BE2C (cell line): Measurements from ENCODE around the gene CACNG7.

Experiments
- DNase-seq: peaks from one replicate; pipeline ENCODE4 v3.0.0-alpha.2; 2020
- H3K27me3 ChIP-seq: fragments of 250-450 bp; sonication (Bioruptor Pico); 2 replicates; pipeline ENCODE4 v1.5.1; 2020; ENCODE audit warnings: mild to moderate bottlenecking
- H3K36me3 ChIP-seq: fragments of 250-450 bp; sonication (Bioruptor Pico); 2 replicates; pipeline ENCODE4 v1.5.1; 2020; ENCODE audit warnings: mild to moderate bottlenecking
- H3K4me1 ChIP-seq: fragments of 250-450 bp; sonication (Bioruptor Pico); 2 replicates; pipeline ENCODE4 v1.5.1; 2020
- H3K4me3 ChIP-seq: 2 replicates; pipeline ENCODE4 v1.5.1; 2011; ENCODE audit warnings: low read depth, low read length
- H3K9me3 ChIP-seq: fragments of 250-450 bp; sonication (Bioruptor Pico); 2 replicates; pipeline ENCODE4 v1.5.1; 2020
- CTCF ChIP-seq: IDR thresholded peaks from 2 replicates; pipeline ENCODE4 v1.5.1; 2012; ENCODE audit warnings: mild to moderate bottlenecking, low read depth, low read length

Gene CACNG7

GRCh38 chr19:53905787-53906186 lies 3.3 kb upstream of the CACNG7 start:
- Histone ChIP-seq H3K9me3 (no peaks in the 10 kb centered on the region), H3K4me3 (no peak overlapping the region), H3K36me3 (no peaks in the 10 kb centered on the region), H3K4me1 (no peaks in the 10 kb centered on the region), H3K27me3 (peaks cover 70% of the 10 kb centered on the region)
- TF ChIP-seq CTCF: no peak
- DNase-seq: no peak

DNA sequence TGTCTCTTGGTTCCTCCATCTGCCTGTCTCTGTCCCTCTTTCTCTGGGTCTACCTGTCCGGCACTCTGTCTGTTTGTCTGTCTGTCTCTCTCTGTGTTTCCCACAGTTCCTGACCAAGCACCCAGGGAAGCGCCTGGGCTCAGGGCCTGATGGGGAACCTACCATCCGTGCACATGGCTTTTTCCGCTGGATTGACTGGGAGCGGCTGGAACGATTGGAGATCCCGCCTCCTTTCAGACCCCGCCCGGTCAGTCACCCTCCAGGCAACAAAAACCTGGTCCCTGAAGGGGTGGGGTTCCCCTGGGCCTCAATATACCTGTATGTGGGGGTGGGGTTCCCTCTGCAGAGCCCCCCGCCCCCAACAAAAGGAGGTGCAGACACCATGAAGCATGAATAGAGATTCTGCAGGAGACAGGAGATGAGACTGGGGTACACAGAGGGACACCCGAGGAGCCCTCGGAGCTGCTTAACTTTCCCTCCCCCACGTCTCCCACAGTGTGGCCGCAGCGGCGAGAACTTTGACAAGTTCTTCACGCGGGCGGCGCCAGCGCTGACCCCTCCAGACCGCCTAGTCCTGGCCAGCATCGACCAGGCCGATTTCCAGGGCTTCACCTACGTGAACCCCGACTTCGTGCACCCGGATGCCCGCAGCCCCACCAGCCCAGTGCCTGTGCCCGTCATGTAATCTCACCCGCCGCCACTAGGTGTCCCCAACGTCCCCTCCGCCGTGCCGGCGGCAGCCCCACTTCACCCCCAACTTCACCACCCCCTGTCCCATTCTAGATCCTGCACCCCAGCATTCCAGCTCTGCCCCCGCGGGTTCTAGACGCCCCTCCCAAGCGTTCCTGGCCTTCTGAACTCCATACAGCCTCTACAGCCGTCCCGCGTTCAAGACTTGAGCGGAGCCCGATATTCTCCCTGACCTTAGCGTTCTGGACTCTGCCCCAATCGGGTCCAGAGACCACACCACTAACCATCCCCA lies 2.6 kb upstream of the CACNG7 start:
- no peaks in the 10 kb centered on the region for H3K36me3 ChIP-seq
- no peaks in the 10 kb centered on the region for H3K9me3 ChIP-seq
- peak; percentile 59 for DNase-seq
- no peak overlapping the region for H3K4me3 ChIP-seq
- peak; percentile 78 for TF ChIP-seq CTCF
- H3K27me3 ChIP-seq: peaks cover 77% of the 10 kb centered on the region
- no peaks in the 10 kb centered on the region for H3K4me1 ChIP-seq

DNA sequence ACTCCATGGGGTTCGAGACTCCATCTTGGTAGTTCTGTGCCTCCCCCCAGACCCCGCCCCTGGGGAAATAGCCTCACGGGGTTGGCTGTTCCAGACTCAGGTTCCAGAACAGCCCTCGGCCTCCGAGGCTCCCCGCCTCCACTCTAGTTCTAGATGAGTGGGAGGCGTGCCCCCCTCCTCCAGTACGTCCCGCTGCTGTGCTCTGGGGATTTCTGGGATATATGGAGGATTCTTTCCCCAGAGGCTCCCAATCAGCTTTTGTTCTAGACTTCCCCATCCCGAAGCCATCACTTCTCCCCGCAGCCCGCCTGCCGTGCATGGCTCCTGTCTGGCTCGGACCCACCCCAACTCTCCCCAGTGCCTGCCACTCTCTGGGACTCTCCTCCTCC lies 1.9 kb upstream of the CACNG7 start:
- no peak for TF ChIP-seq CTCF
- no peaks in the 10 kb centered on the region for H3K4me1 ChIP-seq
- H3K9me3 ChIP-seq: no peaks in the 10 kb centered on the region
- DNase-seq: no peak
- H3K4me3 ChIP-seq: no peak overlapping the region
- no peaks in the 10 kb centered on the region for H3K36me3 ChIP-seq
- peaks cover 77% of the 10 kb centered on the region for H3K27me3 ChIP-seq

GRCh38 chr19:53907690-53908089 lies 1.4 kb upstream of the CACNG7 start:
- Histone ChIP-seq H3K4me1 (no peaks in the 10 kb centered on the region), H3K27me3 (peaks cover 77% of the 10 kb centered on the region), H3K36me3 (no peaks in the 10 kb centered on the region), H3K4me3 (peak overlapping the region; percentile 41), H3K9me3 (no peaks in the 10 kb centered on the region)
- no peak for TF ChIP-seq CTCF
- DNase-seq: no peak

GRCh38 chr19:53908106-53908934 lies 758 bp upstream of the CACNG7 start:
- Histone ChIP-seq H3K27me3 (peaks cover 72% of the 10 kb centered on the region), H3K4me1 (no peaks in the 10 kb centered on the region), H3K36me3 (no peaks in the 10 kb centered on the region), H3K4me3 (peak overlapping the region; percentile 41), H3K9me3 (no peaks in the 10 kb centered on the region)
- DNase-seq: peak; percentile 68
- no peak for TF ChIP-seq CTCF
